H1 (cell line): ENCODE results near the gene ARHGEF16. TPM values are rescaled to one million over a fixed set of nuclear protein-coding genes. Genes with fewer than 3 reads are reported as not detected.

Experiments
- KDM4A ChIP-seq: IDR thresholded peaks from one replicate; pipeline ENCODE4 v1.7.1; 2012; ENCODE audit warnings: low read depth, mild to moderate bottlenecking, moderate library complexity, low read length, inconsistent platforms; ENCODE audit not compliant: severe bottlenecking
- polyA plus RNA-seq, 7 experiments: library from polyadenylated mRNA; depleted of rRNA in 3 of 7; stranded (reverse) in 5 of 7; unstranded in 2 of 7; fragments of >200 nt in 5 of 7; fragments of 200-250 nt in 2 of 7; gene quantifications; 1 replicate in 5 of 7; 2 replicates in 1 of 7; 4 replicates in 1 of 7; pipeline versions ENCODE4 v1.2.1 to v1.2.3, GENCODE V29; 2011 to 2013; ENCODE audit warnings: missing spikeins in 2 of 7, mixed read lengths in 2 of 7
- total RNA-seq: library from RNA; stranded (reverse); fragmentation: NEBNext Ultra II Directional; extraction: Animal tissue kit (Norgen Biotek cat#: 25700); gene quantifications from 2 replicates; pipeline ENCODE4 v1.2.1, GENCODE V29; 2021

ARHGEF16 gene
- total and polyA plus RNA-seq, 2 of the 8 experiments (the other 6 are each of a cell fraction or from before 2014, with no cell fraction given) = 18.3 to 20.7 TPM

DNA sequence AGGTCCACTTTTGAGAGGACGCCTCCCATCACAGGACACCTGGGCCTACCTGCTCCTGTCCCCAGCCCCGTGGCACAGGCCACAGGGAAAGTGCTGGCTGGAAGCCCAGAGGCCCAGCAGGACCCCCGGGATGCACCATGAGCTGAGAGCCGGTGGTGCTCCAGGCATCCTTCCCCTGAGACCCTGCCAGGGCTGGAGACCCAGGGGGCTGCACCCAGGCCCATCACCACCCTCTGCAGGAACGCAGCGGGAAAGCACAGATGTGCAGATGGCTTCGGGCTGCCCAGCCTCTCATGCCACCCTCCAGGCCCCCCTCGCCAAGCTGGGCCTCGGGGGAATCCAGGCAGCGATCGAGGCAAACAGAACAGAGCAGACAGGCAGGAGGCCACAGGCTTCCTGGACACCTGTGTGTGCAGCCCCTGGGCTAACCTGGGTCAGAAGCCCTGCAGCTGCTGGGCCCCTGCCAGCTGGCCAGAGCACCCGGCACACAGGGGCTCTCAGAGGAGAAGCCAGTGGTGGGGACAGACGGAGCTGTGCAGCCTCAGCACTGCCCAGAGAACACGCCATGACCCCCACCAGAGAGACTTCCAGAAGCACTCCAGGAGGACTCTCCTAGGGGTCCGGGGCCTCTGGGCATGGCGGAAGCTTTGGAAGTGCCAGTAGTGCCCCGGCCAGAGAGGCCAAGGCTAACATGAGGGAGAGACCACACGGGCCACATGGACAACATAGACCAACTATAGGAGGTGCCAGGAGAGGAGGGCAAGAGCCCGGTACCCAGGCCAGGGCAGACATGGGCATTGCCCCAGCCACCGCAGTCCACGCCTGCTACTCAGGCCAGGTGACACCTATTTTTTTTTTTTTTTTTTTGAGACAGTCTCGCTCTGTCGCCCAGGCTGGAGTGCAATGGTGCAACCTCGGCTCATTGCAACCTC is 71.4 kb downstream of the ARHGEF16 start (continued):
- no peak for TF ChIP-seq KDM4A
